PFSK-1 (cell line): ENCODE measurements around the gene B9D2.

Experiments used
- POLR2AphosphoS5 ChIP-seq: IDR thresholded peaks from 2 replicates; pipeline ENCODE4 v1.6.1; 2012; ENCODE audit warnings: low read depth, mild to moderate bottlenecking, control low read depth, low read length, moderate library complexity
- SIN3A ChIP-seq: IDR thresholded peaks from 2 replicates; pipeline ENCODE4 v1.6.1; 2012; ENCODE audit warnings: mild to moderate bottlenecking, low read length, moderate library complexity, borderline replicate concordance; ENCODE audit not compliant: insufficient read depth
- TAF1 ChIP-seq: IDR thresholded peaks from 2 replicates; pipeline ENCODE4 v1.6.1; 2012; ENCODE audit warnings: low read length, control low read depth, borderline replicate concordance; ENCODE audit not compliant: insufficient read depth
- TF ChIP-seq, protein P1 (sequence below), 2 experiments: IDR thresholded peaks; 2 replicates each; pipeline versions ENCODE4 v1.6.1 to v1.8.0; 2011 to 2012; ENCODE audit warnings: low read depth in 2 of 2, low read length in 2 of 2, control low read depth in 1 of 2, inconsistent platforms in 1 of 2, mild to moderate bottlenecking in 1 of 2, moderate library complexity in 1 of 2; ENCODE audit not compliant: insufficient read depth in 1 of 2

DNA sequence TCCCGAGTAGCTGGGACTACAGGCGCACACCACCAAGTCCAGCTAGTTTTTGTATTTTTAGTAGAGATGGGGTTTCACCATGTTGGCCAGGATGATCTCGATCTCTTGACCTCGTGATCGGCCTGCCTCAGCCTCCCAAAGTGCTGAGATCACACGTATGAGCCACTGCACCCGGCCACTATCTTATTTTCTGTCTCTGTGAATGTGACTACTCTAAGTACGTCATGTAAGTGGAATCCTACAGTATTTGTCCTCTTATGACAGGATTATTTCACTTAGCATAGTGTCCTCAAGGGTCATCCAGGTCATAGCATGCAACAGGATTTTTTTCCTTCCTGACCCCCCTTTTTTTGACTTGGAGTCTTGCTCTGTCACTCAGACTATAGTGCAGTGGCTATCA lies 7.6 kb upstream of the B9D2 start:
- TF ChIP-seq, protein P1, sequence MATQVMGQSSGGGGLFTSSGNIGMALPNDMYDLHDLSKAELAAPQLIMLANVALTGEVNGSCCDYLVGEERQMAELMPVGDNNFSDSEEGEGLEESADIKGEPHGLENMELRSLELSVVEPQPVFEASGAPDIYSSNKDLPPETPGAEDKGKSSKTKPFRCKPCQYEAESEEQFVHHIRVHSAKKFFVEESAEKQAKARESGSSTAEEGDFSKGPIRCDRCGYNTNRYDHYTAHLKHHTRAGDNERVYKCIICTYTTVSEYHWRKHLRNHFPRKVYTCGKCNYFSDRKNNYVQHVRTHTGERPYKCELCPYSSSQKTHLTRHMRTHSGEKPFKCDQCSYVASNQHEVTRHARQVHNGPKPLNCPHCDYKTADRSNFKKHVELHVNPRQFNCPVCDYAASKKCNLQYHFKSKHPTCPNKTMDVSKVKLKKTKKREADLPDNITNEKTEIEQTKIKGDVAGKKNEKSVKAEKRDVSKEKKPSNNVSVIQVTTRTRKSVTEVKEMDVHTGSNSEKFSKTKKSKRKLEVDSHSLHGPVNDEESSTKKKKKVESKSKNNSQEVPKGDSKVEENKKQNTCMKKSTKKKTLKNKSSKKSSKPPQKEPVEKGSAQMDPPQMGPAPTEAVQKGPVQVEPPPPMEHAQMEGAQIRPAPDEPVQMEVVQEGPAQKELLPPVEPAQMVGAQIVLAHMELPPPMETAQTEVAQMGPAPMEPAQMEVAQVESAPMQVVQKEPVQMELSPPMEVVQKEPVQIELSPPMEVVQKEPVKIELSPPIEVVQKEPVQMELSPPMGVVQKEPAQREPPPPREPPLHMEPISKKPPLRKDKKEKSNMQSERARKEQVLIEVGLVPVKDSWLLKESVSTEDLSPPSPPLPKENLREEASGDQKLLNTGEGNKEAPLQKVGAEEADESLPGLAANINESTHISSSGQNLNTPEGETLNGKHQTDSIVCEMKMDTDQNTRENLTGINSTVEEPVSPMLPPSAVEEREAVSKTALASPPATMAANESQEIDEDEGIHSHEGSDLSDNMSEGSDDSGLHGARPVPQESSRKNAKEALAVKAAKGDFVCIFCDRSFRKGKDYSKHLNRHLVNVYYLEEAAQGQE (IDR thresholded peaks at IDR 0.05; ENCODE audit: insufficient read depth in 1 of 2, low read depth in 2 of 2, low read length in 2 of 2) = no peak
- no peak for TF ChIP-seq POLR2AphosphoS5
- TF ChIP-seq TAF1 = no peak
- TF ChIP-seq SIN3A = no peak
